CD14-positive monocyte (primary cell): Measurements from ENCODE around the gene SPRTN. TPM values are rescaled to one million over a fixed set of nuclear protein-coding genes. Genes with fewer than 3 reads are reported as not detected.

Experiments
- DNase-seq, 3 donors: peaks; one replicate each; pipeline ENCODE4 v3.0.0-alpha.2; 2011 to 2022
- H2AFZ ChIP-seq: 2 replicates; pipeline ENCODE4 v1.6.0; 2012; ENCODE audit warnings: mild to moderate bottlenecking, low read depth, low read length, inconsistent platforms; ENCODE audit not compliant: insufficient read depth, poor library complexity, severe bottlenecking
- H3K27ac ChIP-seq, 2 donors: 1 replicate in 1 of 2; 2 replicates in 1 of 2; pipeline ENCODE4 v1.5.1; 2012 to 2013; ENCODE audit warnings: low read length in 2 of 2, control low read depth in 1 of 2, inconsistent platforms in 1 of 2, low read depth in 1 of 2, mild to moderate bottlenecking in 1 of 2
- H3K27me3 ChIP-seq, 2 donors: one replicate each; pipeline versions ENCODE4 v1.6.0 to v1.6.1; 2011 to 2013; ENCODE audit warnings: low read length in 2 of 2; ENCODE audit not compliant: control insufficient read depth in 2 of 2, insufficient read depth in 2 of 2
- H3K36me3 ChIP-seq, 2 donors: replicated peaks in 1 of 2; 1 replicate in 1 of 2; 2 replicates in 1 of 2; pipeline versions ENCODE4 v1.5.1 to v1.6.1; 2012 to 2013; ENCODE audit warnings: low read length in 2 of 2, control low read depth in 1 of 2, inconsistent platforms in 1 of 2, mild to moderate bottlenecking in 1 of 2; ENCODE audit not compliant: insufficient read depth in 2 of 2, control insufficient read depth in 1 of 2
- H3K4me1 ChIP-seq, 2 donors: 1 replicate in 1 of 2; 2 replicates in 1 of 2; pipeline versions ENCODE4 v1.5.1 to v1.6.1; 2012 to 2013; ENCODE audit warnings: low read length in 2 of 2, control low read depth in 1 of 2, inconsistent platforms in 1 of 2, mild to moderate bottlenecking in 1 of 2, moderate library complexity in 1 of 2; ENCODE audit not compliant: insufficient read depth in 2 of 2, control insufficient read depth in 1 of 2
- H3K4me2 ChIP-seq: replicated peaks from 2 replicates; pipeline ENCODE3; 2012; ENCODE audit warnings: low read length, moderate library complexity, mild to moderate bottlenecking; ENCODE audit not compliant: poor library complexity, severe bottlenecking; ENCODE audit errors: extremely low read depth
- H3K4me3 ChIP-seq, 3 experiments: fragments of 200-600 bp in 1 of 3; sonication (generic) in 1 of 3; replicated peaks in 1 of 3; 1 replicate in 2 of 3; 2 replicates in 1 of 3; pipeline ENCODE4 v1.5.1; 2011 to 2013; ENCODE audit warnings: low read length in 3 of 3, mild to moderate bottlenecking in 3 of 3, control low read depth in 2 of 3, low read depth in 2 of 3, inconsistent platforms in 1 of 3, moderate library complexity in 1 of 3
- H3K79me2 ChIP-seq: 2 replicates; pipeline ENCODE4 v1.6.0; 2012; ENCODE audit warnings: mild to moderate bottlenecking, control low read depth, inconsistent platforms, low read length, moderate library complexity; ENCODE audit not compliant: insufficient read depth
- H3K9ac ChIP-seq: 2 replicates; pipeline ENCODE4 v1.6.0; 2017; ENCODE audit warnings: low read length, mild to moderate bottlenecking; ENCODE audit not compliant: insufficient read depth, poor library complexity, severe bottlenecking
- H3K9me3 ChIP-seq, 2 donors: replicated peaks in 1 of 2; 1 replicate in 1 of 2; 2 replicates in 1 of 2; pipeline versions ENCODE4 v1.5.1 to v1.6.1; 2012 to 2013; ENCODE audit warnings: low read length in 2 of 2, control low read depth in 1 of 2; ENCODE audit not compliant: control insufficient read depth in 1 of 2, insufficient read depth in 1 of 2
- H4K20me1 ChIP-seq: 2 replicates; pipeline ENCODE4 v1.6.0; 2012; ENCODE audit warnings: mild to moderate bottlenecking, low read length, control low read depth, moderate library complexity; ENCODE audit not compliant: insufficient read depth
- H3K27ac Mint-ChIP-seq, 7 donors: one replicate each; pipeline ENCODE4 v1.8.0; 2020; ENCODE audit warnings: mild to moderate bottlenecking in 7 of 7, mixed read lengths in 7 of 7, moderate library complexity in 6 of 7, inconsistent platforms in 2 of 7
- H3K27me3 Mint-ChIP-seq, 3 donors: one replicate each; pipeline ENCODE4 v1.8.0; 2021 to 2022; ENCODE audit warnings: low read depth in 3 of 3, mild to moderate bottlenecking in 3 of 3, mixed read lengths in 3 of 3, moderate library complexity in 3 of 3, inconsistent platforms in 1 of 3
- H3K36me3 Mint-ChIP-seq, 2 donors: one replicate each; pipeline ENCODE4 v1.8.0; 2020; ENCODE audit warnings: mixed read lengths in 2 of 2, inconsistent platforms in 1 of 2, mild to moderate bottlenecking in 1 of 2
- H3K4me1 Mint-ChIP-seq: one replicate; pipeline ENCODE4 v1.8.0; 2020; ENCODE audit warnings: mild to moderate bottlenecking, mixed read lengths
- H3K4me3 Mint-ChIP-seq, 2 donors: one replicate each; pipeline ENCODE4 v1.8.0; 2020; ENCODE audit warnings: mild to moderate bottlenecking in 2 of 2, mixed read lengths in 2 of 2, moderate library complexity in 1 of 2
- H3K9me3 Mint-ChIP-seq, 7 donors: one replicate each; pipeline ENCODE4 v1.8.0; 2020 to 2022; ENCODE audit warnings: mixed read lengths in 7 of 7, mild to moderate bottlenecking in 6 of 7, moderate library complexity in 6 of 7, inconsistent platforms in 2 of 7
- WGBS: methylation state at CpG from one replicate; pipeline ENCODE4 v1.1.5; 2013; ENCODE audit warnings: missing lambda C conversion rate; ENCODE audit not compliant: insufficient coverage; 5-methylcytosine and 5-hydroxymethylcytosine counted together
- intact Hi-C, 2 donors: fragments of 100-400 bp; cut with micrococcal nuclease; formaldehyde crosslinking; loops; one replicate each; pipeline versions ENCODE4 v1.15.0 to v1.15.1; 2023
- polyA plus RNA-seq, 3 donors: library from polyadenylated mRNA; depleted of rRNA in 1 of 3; unstranded in 2 of 3; stranded (reverse) in 1 of 3; fragments of 300-500 nt in 2 of 3; fragments of >200 nt in 1 of 3; fragmentation: Illumina TruSeq in 2 of 3; gene quantifications; 1 replicate in 2 of 3; 2 replicates in 1 of 3; pipeline ENCODE4 v1.2.3, GENCODE V29; 2012 to 2021
- TF ChIP-seq, protein P1 (sequence below): fragments of 200-600 bp; IDR thresholded peaks from one replicate; pipeline ENCODE4 v1.8.0; 2022; ENCODE audit warnings: antibody characterized with exemption, mild to moderate bottlenecking

SPRTN gene
- polyA plus RNA-seq, 3 donors: 4.5 to 9.1 (median 7.8) TPM

GRCh38 chr1:231384696-231385415 lies 46.8 kb downstream of the SPRTN start:
- Histone ChIP-seq H3K79me2 (peaks cover 89% of the 10 kb centered on the region), H3K27ac (no peak overlapping the region), H3K27me3 (no peaks in the 10 kb centered on the region), H3K9ac (no peak overlapping the region), H4K20me1 (peaks cover 99% of the 10 kb centered on the region), H3K4me2 (no peak overlapping the region), H3K9me3 (no peaks in the 10 kb centered on the region), H3K4me3 (no peak overlapping the region), H2AFZ (no peak overlapping the region), H3K4me1 (peaks cover 4 to 11% of the 10 kb centered on the region in 2 donors), H3K36me3 (no peaks in the 10 kb centered on the region)
- Mint-ChIP-seq H3K9me3 (peaks cover 0 to 2% (median 0%) of the 10 kb centered on the region in 7 donors), H3K36me3 (peaks cover 3 to 16% of the 10 kb centered on the region in 2 donors), H3K27me3 (no peaks in the 10 kb centered on the region), H3K27ac (no peak overlapping the region), H3K4me3 (no peak overlapping the region), H3K4me1 (peaks cover 11% of the 10 kb centered on the region)
- TF ChIP-seq, protein P1, sequence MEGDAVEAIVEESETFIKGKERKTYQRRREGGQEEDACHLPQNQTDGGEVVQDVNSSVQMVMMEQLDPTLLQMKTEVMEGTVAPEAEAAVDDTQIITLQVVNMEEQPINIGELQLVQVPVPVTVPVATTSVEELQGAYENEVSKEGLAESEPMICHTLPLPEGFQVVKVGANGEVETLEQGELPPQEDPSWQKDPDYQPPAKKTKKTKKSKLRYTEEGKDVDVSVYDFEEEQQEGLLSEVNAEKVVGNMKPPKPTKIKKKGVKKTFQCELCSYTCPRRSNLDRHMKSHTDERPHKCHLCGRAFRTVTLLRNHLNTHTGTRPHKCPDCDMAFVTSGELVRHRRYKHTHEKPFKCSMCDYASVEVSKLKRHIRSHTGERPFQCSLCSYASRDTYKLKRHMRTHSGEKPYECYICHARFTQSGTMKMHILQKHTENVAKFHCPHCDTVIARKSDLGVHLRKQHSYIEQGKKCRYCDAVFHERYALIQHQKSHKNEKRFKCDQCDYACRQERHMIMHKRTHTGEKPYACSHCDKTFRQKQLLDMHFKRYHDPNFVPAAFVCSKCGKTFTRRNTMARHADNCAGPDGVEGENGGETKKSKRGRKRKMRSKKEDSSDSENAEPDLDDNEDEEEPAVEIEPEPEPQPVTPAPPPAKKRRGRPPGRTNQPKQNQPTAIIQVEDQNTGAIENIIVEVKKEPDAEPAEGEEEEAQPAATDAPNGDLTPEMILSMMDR: no peak
- WGBS: 98% methylated on average over 4 of the region's 6 CpGs
- intact Hi-C loops: no loop called here
- no peak for DNase-seq

DNA sequence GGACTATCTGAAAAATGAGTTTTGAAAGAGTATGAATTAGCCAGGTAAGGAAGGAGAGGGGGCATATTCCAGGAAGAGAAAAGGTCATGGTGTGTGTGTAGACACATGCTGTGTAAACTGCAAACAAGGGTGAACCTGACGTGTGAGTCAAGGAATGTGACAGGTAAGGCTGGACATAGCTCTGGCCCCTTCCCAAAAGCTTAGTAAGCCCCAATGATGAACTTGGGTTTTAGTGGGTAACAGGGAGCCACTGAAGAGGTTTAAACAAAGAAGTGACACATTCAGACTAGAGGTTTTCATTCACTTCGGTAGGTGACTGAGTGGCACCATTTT lies 47.3 kb downstream of the SPRTN start:
- Histone ChIP-seq H4K20me1 (peaks cover 100% of the 10 kb centered on the region), H3K9ac (no peak overlapping the region), H3K4me1 (peaks cover 4 to 11% of the 10 kb centered on the region in 2 donors), H3K9me3 (no peaks in the 10 kb centered on the region), H3K27ac (no peak overlapping the region), H2AFZ (no peak overlapping the region), H3K4me2 (no peak overlapping the region), H3K4me3 (no peak overlapping the region), H3K79me2 (peaks cover 90% of the 10 kb centered on the region), H3K27me3 (no peaks in the 10 kb centered on the region), H3K36me3 (no peaks in the 10 kb centered on the region)
- Mint-ChIP-seq H3K9me3 (no peaks in the 10 kb centered on the region), H3K4me3 (no peak overlapping the region), H3K4me1 (peaks cover 17% of the 10 kb centered on the region), H3K27me3 (no peaks in the 10 kb centered on the region), H3K36me3 (peaks cover 3 to 17% of the 10 kb centered on the region in 2 donors), H3K27ac (no peak overlapping the region)
- intact Hi-C loops: no loop called here
- WGBS: 100% methylated on average over 2 of the region's 2 CpGs
- TF ChIP-seq, protein P1: no peak
- no peak for DNase-seq
